CD4-positive, alpha-beta memory T cell (primary cell): Measurements from ENCODE around the gene GABPB1. TPM values are rescaled to one million over a fixed set of nuclear protein-coding genes. Genes with fewer than 3 reads are reported as not detected.

ENCODE experiments used
- CTCF ChIA-PET: fragments of 350-600 bp; sonication (Branson Sonifier 250); formaldehyde crosslinking; loops from one replicate; lab custom pipeline; 2021; ENCODE audit warnings: inconsistent platforms; ENCODE audit not compliant: partially characterized antibody; lab: Charles Lee
- POLR2A ChIA-PET: fragments of 350-600 bp; sonication (Branson Sonifier 250); formaldehyde crosslinking; loops from one replicate; lab custom pipeline; 2021; ENCODE audit not compliant: partially characterized antibody; lab: Charles Lee
- DNase-seq, 5 donors: peaks; one replicate each; pipeline versions ENCODE4 v3.0.0 to v3.0.0-alpha.2; 2020 to 2022; ENCODE audit warnings: mixed read lengths in 1 of 5
- H3K27ac ChIP-seq: one replicate; pipeline ENCODE4 v1.7.0; 2013; ENCODE audit warnings: low read depth, low read length
- H3K27me3 ChIP-seq: 2 replicates; pipeline ENCODE4 v1.7.0; 2013; ENCODE audit warnings: mild to moderate bottlenecking, low read length, moderate library complexity; ENCODE audit not compliant: insufficient read depth
- H3K36me3 ChIP-seq: 2 replicates; pipeline ENCODE4 v1.7.0; 2013; ENCODE audit warnings: mild to moderate bottlenecking, low read length, moderate library complexity; ENCODE audit not compliant: insufficient read depth
- H3K4me1 ChIP-seq: 2 replicates; pipeline ENCODE4 v1.7.0; 2013; ENCODE audit warnings: mild to moderate bottlenecking, low read length, moderate library complexity; ENCODE audit not compliant: insufficient read depth
- H3K4me3 ChIP-seq, 2 donors: one replicate each; pipeline ENCODE4 v1.7.0; 2013; ENCODE audit warnings: low read length in 2 of 2, mild to moderate bottlenecking in 1 of 2
- H3K9me3 ChIP-seq, 2 donors: one replicate each; pipeline ENCODE4 v1.7.0; 2013; ENCODE audit warnings: low read length in 2 of 2, control low read depth in 1 of 2; ENCODE audit not compliant: control insufficient read depth in 1 of 2
- H3K27ac Mint-ChIP-seq, 7 donors: one replicate each; pipeline ENCODE4 v1.8.0; 2020 to 2021; ENCODE audit warnings: mixed read lengths in 7 of 7, mild to moderate bottlenecking in 6 of 7, inconsistent platforms in 3 of 7, moderate library complexity in 3 of 7
- H3K27me3 Mint-ChIP-seq, 2 donors: one replicate each; pipeline ENCODE4 v1.8.0; 2020 to 2021; ENCODE audit warnings: mixed read lengths in 2 of 2
- H3K36me3 Mint-ChIP-seq, 2 donors: one replicate each; pipeline ENCODE4 v1.8.0; 2020 to 2021; ENCODE audit warnings: mixed read lengths in 2 of 2, inconsistent platforms in 1 of 2, mild to moderate bottlenecking in 1 of 2
- H3K4me1 Mint-ChIP-seq, 4 donors: one replicate each; pipeline ENCODE4 v1.8.0; 2020 to 2021; ENCODE audit warnings: mixed read lengths in 4 of 4, mild to moderate bottlenecking in 1 of 4
- H3K4me3 Mint-ChIP-seq, 8 donors: one replicate each; pipeline ENCODE4 v1.8.0; 2020 to 2021; ENCODE audit warnings: mixed read lengths in 8 of 8, mild to moderate bottlenecking in 7 of 8, moderate library complexity in 6 of 8, inconsistent platforms in 3 of 8
- H3K9me3 Mint-ChIP-seq, 8 donors: one replicate each; pipeline ENCODE4 v1.8.0; 2020 to 2021; ENCODE audit warnings: mixed read lengths in 8 of 8, mild to moderate bottlenecking in 5 of 8, inconsistent platforms in 3 of 8, moderate library complexity in 1 of 8
- intact Hi-C: fragments of 100-400 bp; cut with micrococcal nuclease; formaldehyde crosslinking; loops from one replicate; pipeline ENCODE4 v1.15.1; 2023
- polyA plus RNA-seq, 2 donors: library from polyadenylated mRNA; unstranded; fragments of 300-500 nt; fragmentation: Illumina TruSeq; gene quantifications; one replicate each; pipeline ENCODE4 v1.2.3, GENCODE V29; 2021
- total RNA-seq, 2 experiments: library from RNA; stranded (reverse); gene quantifications; one replicate each; pipeline ENCODE4 v1.2.3, GENCODE V29; 2021

Gene GABPB1
- total and polyA plus RNA-seq, 4 experiments from 2014 or later: 15.1 to 31.6 (median 23.0) TPM

GRCh38 chr15:50330921-50331320, 24.1 kb downstream of the GABPB1 start:
- H3K36me3 Mint-ChIP-seq: peaks cover 1 to 11% of the 10 kb centered on the region in 2 donors
- peak overlapping the region in 1 of 8 donors; percentile 2 for H3K4me3 Mint-ChIP-seq
- CTCF ChIA-PET: no interaction called here
- peaks cover 5 to 19% (median 14%) of the 10 kb centered on the region in 4 donors for H3K4me1 Mint-ChIP-seq
- Histone ChIP-seq H3K9me3 (no peaks in the 10 kb centered on the region), H3K36me3 (no peaks in the 10 kb centered on the region), H3K4me3 (no peak overlapping the region), H3K27ac (no peak overlapping the region), H3K4me1 (no peaks in the 10 kb centered on the region), H3K27me3 (no peaks in the 10 kb centered on the region)
- POLR2A ChIA-PET: no interaction called here
- no peak for DNase-seq
- peak overlapping the region in 2 of 7 donors; percentile 9 to 10 for H3K27ac Mint-ChIP-seq
- no peaks in the 10 kb centered on the region for H3K9me3 Mint-ChIP-seq
- intact Hi-C loops: no loop called here
- no peaks in the 10 kb centered on the region for H3K27me3 Mint-ChIP-seq

- intact Hi-C loops: no loop called here
- Histone ChIP-seq H3K9me3 (no peaks in the 10 kb centered on the region), H3K4me3 (no peak overlapping the region), H3K4me1 (no peaks in the 10 kb centered on the region), H3K36me3 (no peaks in the 10 kb centered on the region), H3K27me3 (no peaks in the 10 kb centered on the region), H3K27ac (no peak overlapping the region)
- Mint-ChIP-seq H3K27ac (no peak overlapping the region), H3K36me3 (peaks cover 1 to 7% of the 10 kb centered on the region in 2 donors), H3K4me1 (peaks cover 0 to 19% (median 12%) of the 10 kb centered on the region in 4 donors), H3K9me3 (no peaks in the 10 kb centered on the region), H3K4me3 (no peak overlapping the region), H3K27me3 (no peaks in the 10 kb centered on the region)
- CTCF ChIA-PET: interaction anchor here (1.2 to 1.4 kb wide), 4 partner anchors 9 to 39 kb away, joined by 3 to 7 read pairs (median 4); no protein-coding TSS in a partner anchor
- no peak for DNase-seq
- POLR2A ChIA-PET: no interaction called here
Observed at GRCh38 chr15:50328116-50328515, 26.9 kb downstream of the GABPB1 start.

- ChIA-PET CTCF (interaction anchor here (0.7 kb wide), 1 partner anchor 1200 kb away, joined by 3 read pairs; no protein-coding TSS in a partner anchor), POLR2A (interaction anchor here (1.0 kb wide), 1 partner anchor 33 kb away, joined by 4 read pairs; the partner anchor contains the start of gene GABPB1)
- intact Hi-C loops: no loop called here
- H3K27ac Mint-ChIP-seq: peak overlapping the region in 4 of 7 donors; percentile 12 to 72 (median 56)
- no peak overlapping the region for H3K4me3 Mint-ChIP-seq
- no peak overlapping the region for H3K4me3 ChIP-seq
- no peaks in the 10 kb centered on the region for H3K36me3 ChIP-seq
- no peaks in the 10 kb centered on the region for H3K27me3 Mint-ChIP-seq
- H3K36me3 Mint-ChIP-seq: peaks cover 0 to under 1% of the 10 kb centered on the region in 2 donors
- H3K27me3 ChIP-seq: no peaks in the 10 kb centered on the region
- no peak overlapping the region for H3K27ac ChIP-seq
- peaks cover 15 to 27% (median 17%) of the 10 kb centered on the region in 4 donors for H3K4me1 Mint-ChIP-seq
- DNase-seq: no peak
- peaks cover 14% of the 10 kb centered on the region for H3K4me1 ChIP-seq
- no peaks in the 10 kb centered on the region for H3K9me3 Mint-ChIP-seq
- H3K9me3 ChIP-seq: no peaks in the 10 kb centered on the region
Observed at GRCh38 chr15:50321680-50322210, 33.3 kb downstream of the GABPB1 start.

DNA sequence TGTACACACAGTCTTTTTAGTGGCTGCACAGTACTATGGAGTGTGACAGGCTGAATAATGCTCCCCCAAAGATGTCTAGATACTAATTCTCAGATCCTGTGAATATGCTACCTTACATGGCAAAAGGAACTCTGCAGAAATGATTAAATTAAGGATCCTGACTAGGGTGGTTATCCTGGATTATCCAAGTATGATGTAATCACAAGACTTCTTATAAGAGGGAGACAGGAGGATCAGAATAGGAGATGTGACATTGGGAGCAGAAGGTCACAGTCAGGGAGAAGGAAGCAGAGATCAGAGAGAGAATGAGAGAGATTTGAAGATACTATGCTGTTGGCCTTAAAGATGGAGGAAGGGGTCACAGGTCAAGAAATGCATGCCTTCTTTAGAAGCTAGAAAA, 34.5 kb downstream of the GABPB1 start:
- no peak for DNase-seq
- no peaks in the 10 kb centered on the region for H3K9me3 Mint-ChIP-seq
- H3K36me3 Mint-ChIP-seq: no peaks in the 10 kb centered on the region
- POLR2A ChIA-PET: no interaction called here
- Histone ChIP-seq H3K36me3 (no peaks in the 10 kb centered on the region), H3K9me3 (no peaks in the 10 kb centered on the region), H3K27ac (no peak overlapping the region), H3K4me3 (no peak overlapping the region), H3K4me1 (peaks cover 17% of the 10 kb centered on the region), H3K27me3 (no peaks in the 10 kb centered on the region)
- H3K27me3 Mint-ChIP-seq: no peaks in the 10 kb centered on the region
- intact Hi-C loops: no loop called here
- H3K4me1 Mint-ChIP-seq: peaks cover 15 to 27% (median 18%) of the 10 kb centered on the region in 4 donors
- H3K27ac Mint-ChIP-seq: peak overlapping the region in 6 of 7 donors; percentile 3 to 84 (median 70)
- CTCF ChIA-PET: no interaction called here
- H3K4me3 Mint-ChIP-seq: no peak overlapping the region

GRCh38 chr15:50318697-50319096, 36.3 kb downstream of the GABPB1 start:
- ChIA-PET POLR2A (interaction anchor here (2.1 kb wide), 1 partner anchor 36 kb away, joined by 19 read pairs; the partner anchor contains the start of gene GABPB1), CTCF (interaction anchor here (1.0 kb wide), 1 partner anchor 10 kb away, joined by 3 read pairs; no protein-coding TSS in a partner anchor)
- Histone ChIP-seq H3K4me1 (peaks cover 17% of the 10 kb centered on the region), H3K4me3 (peak overlapping the region in 1 of 2 donors; percentile 3), H3K9me3 (no peaks in the 10 kb centered on the region), H3K36me3 (no peaks in the 10 kb centered on the region), H3K27me3 (no peaks in the 10 kb centered on the region), H3K27ac (no peak overlapping the region)
- intact Hi-C loops: loop anchor here (10.0 kb wide), 1 partner anchor 174 kb away; no protein-coding TSS in a partner anchor
- Mint-ChIP-seq H3K9me3 (no peaks in the 10 kb centered on the region), H3K27me3 (no peaks in the 10 kb centered on the region), H3K4me3 (peak overlapping the region; percentile 17 to 81 (median 66)), H3K36me3 (no peaks in the 10 kb centered on the region), H3K4me1 (peaks cover 15 to 21% (median 18%) of the 10 kb centered on the region in 4 donors), H3K27ac (peak overlapping the region; percentile 2 to 92 (median 71))
- DNase-seq: peak in 1 of 5 donors; percentile 2

DNA sequence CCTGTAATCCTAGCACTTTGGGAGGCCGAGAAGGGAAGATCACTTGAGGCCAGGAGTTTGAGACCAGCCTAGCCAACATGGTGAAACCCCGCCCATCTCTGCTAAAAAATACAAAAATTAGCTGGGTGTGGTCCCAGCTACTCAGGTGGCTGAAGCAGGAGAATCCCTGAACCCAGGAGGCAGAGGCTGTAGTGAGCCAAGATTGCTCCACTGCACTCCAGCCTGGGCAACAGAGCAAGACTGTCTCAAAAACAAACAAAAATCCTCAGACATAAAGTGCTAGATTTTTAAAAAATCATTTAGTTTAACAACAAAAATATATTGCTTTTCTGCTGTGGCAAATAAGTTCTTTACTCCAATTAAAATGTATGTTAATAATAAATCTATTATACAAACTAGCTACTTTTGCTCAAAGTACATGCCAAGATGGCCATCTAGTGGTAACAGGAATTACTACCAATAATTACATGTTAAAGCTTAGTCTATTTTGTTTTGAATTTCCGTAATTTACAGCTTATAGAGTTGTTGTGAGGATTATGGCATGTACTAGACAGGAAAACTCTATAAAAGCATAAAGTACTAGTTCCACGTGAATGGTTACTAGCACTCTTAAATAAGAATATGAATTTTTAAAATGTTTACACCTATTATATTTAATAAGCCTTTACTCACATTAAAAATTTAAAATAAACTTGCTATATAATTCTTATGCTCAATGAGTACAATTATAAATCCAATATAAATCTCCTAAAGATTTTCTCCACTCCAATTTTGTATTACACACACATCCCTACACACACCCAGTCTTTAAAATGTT, 39.0 kb downstream of the GABPB1 start:
- no peak overlapping the region for H3K27ac ChIP-seq
- H3K4me1 Mint-ChIP-seq: peaks cover 15 to 21% (median 17%) of the 10 kb centered on the region in 4 donors
- peaks cover 0 to 3% of the 10 kb centered on the region in 2 donors for H3K36me3 Mint-ChIP-seq
- H3K9me3 ChIP-seq: no peaks in the 10 kb centered on the region
- ChIA-PET POLR2A (interaction anchor here (1.1 to 1.6 kb wide), 2 partner anchors 38 to 133 kb away, joined by 4 to 20 read pairs; partner anchors contain the start of gene GABPB1), CTCF (interaction anchor here (0.7 to 2.4 kb wide), 27 partner anchors 8 to 1455 kb away, joined by 3 to 44 read pairs (median 4); partner anchors contain the start of genes FGF7, GABPB1 and SLC27A2)
- peaks cover 17% of the 10 kb centered on the region for H3K4me1 ChIP-seq
- DNase-seq: peak in 4 of 5 donors; percentile 35 to 50 (median 42)
- H3K4me3 ChIP-seq: no peak overlapping the region
- H3K4me3 Mint-ChIP-seq: no peak overlapping the region
- H3K9me3 Mint-ChIP-seq: no peaks in the 10 kb centered on the region
- no peaks in the 10 kb centered on the region for H3K36me3 ChIP-seq
- H3K27me3 ChIP-seq: no peaks in the 10 kb centered on the region
- no peaks in the 10 kb centered on the region for H3K27me3 Mint-ChIP-seq
- intact Hi-C loops: loop anchor here (1.0 to 10.0 kb wide), 5 partner anchors 38 to 1455 kb away; partner anchors contain the start of gene SLC27A2
- H3K27ac Mint-ChIP-seq: no peak overlapping the region
